ENCODE data around the gene DHRS2. TPM values are rescaled to one million over a fixed set of nuclear protein-coding genes. Genes with fewer than 3 reads are reported as not detected.

DHRS2 gene
- total and polyA plus RNA-seq, 10 of the 15 experiments (the other 5 are each of a cell fraction or from before 2014, with no cell fraction given) = 0.09 to 1.8 (median 0.73) TPM; not detected in 1

GRCh38 chr14:23644195-23644918 is 8.2 kb downstream of the DHRS2 start:
- ChIA-PET RAD21 (ENCODE audit: unreplicated experiment) (no interaction called here), SMC1A (ENCODE audit: uncharacterized antibody, unreplicated experiment) (interaction anchor here (1.2 kb wide), 1 partner anchor 12 kb away, joined by 3 read pairs; no protein-coding TSS in a partner anchor), POLR2A (no interaction called here), CTCF (interaction anchor here (0.5 to 3.7 kb wide), 2 partner anchors 12 to 386 kb away, joined by 3 to 28 read pairs; no protein-coding TSS in a partner anchor)
- Histone ChIP-seq H3K4me2 (ENCODE audit: control insufficient read depth, insufficient read depth) (no peak overlapping the region), H4K20me1 (ENCODE audit: control insufficient read depth, insufficient read depth) (no peaks in the 10 kb centered on the region), H3K4me1 (ENCODE audit: control insufficient read depth, insufficient read depth, low read length) (no peaks in the 10 kb centered on the region), H3K9me3 (replicated peaks; ENCODE audit: control insufficient read depth, insufficient read depth, low read length) (no peaks in the 10 kb centered on the region), H3K4me3 (no peak overlapping the region), H3K9ac (ENCODE audit: control insufficient read depth, insufficient read depth, low read length) (no peak overlapping the region), H3K79me2 (ENCODE audit: control insufficient read depth, insufficient read depth, low read length) (no peaks in the 10 kb centered on the region), H3K27me3 (replicated peaks in 1 of 2; ENCODE audit: control insufficient read depth in 2 of 2, insufficient read depth in 2 of 2, low read length in 1 of 2) (no peaks in the 10 kb centered on the region), H2AFZ (ENCODE audit: control insufficient read depth, low read depth, low read length) (no peak overlapping the region), H3K27ac (ENCODE audit: control insufficient read depth, insufficient read depth) (no peak overlapping the region), H3K36me3 (ENCODE audit: control insufficient read depth in 2 of 2, insufficient read depth in 2 of 2, low read length in 1 of 2) (no peaks in the 10 kb centered on the region)
- no TSS peak for BruUV-seq (replicated peaks)
- ATAC-seq (no peak), DNase-seq (ENCODE audit: low read depth, low spot score) (no peak), FAIRE-seq (no peak)
- intact Hi-C loops (cut with micrococcal nuclease; ENCODE audit: unreplicated experiment) = no loop called here
- TF ChIP-seq RFX5 (IDR thresholded peaks at IDR 0.05; ENCODE audit: low read depth, low read length) = no peak
- in situ Hi-C loops (cut with MboI) = no loop called here
- 22% methylated on average over 5 of the region's 5 CpGs for WGBS (ENCODE audit: insufficient coverage, insufficient replicate concordance, low lambda C conversion rate, missing lambda C conversion rate)

- no peak for ATAC-seq
- POLR2A ChIA-PET = no interaction called here
- Histone ChIP-seq H3K4me2 (ENCODE audit: control insufficient read depth, insufficient read depth) (no peak overlapping the region), H3K9ac (ENCODE audit: control insufficient read depth, insufficient read depth, low read length) (no peak overlapping the region), H3K9me3 (replicated peaks; ENCODE audit: control insufficient read depth, insufficient read depth, low read length) (no peaks in the 10 kb centered on the region), H3K36me3 (ENCODE audit: control insufficient read depth in 2 of 2, insufficient read depth in 2 of 2, low read length in 1 of 2) (no peaks in the 10 kb centered on the region), H3K4me3 (no peak overlapping the region), H2AFZ (ENCODE audit: control insufficient read depth, low read depth, low read length) (no peak overlapping the region), H3K27me3 (replicated peaks in 1 of 2; ENCODE audit: control insufficient read depth in 2 of 2, insufficient read depth in 2 of 2, low read length in 1 of 2) (no peaks in the 10 kb centered on the region), H4K20me1 (ENCODE audit: control insufficient read depth, insufficient read depth) (no peaks in the 10 kb centered on the region), H3K79me2 (ENCODE audit: control insufficient read depth, insufficient read depth, low read length) (no peaks in the 10 kb centered on the region), H3K4me1 (ENCODE audit: control insufficient read depth, insufficient read depth, low read length) (no peaks in the 10 kb centered on the region), H3K27ac (ENCODE audit: control insufficient read depth, insufficient read depth) (no peak overlapping the region)
- no peak for DNase-seq (ENCODE audit: low read depth, low spot score)
- no TSS peak for BruUV-seq (replicated peaks)
- no peak for FAIRE-seq
- CTCF ChIA-PET = interaction anchor here (0.5 to 3.7 kb wide), 3 partner anchors 13 to 386 kb away, joined by 3 to 28 read pairs (median 3); no protein-coding TSS in a partner anchor
- in situ Hi-C loops (cut with MboI) = no loop called here
- intact Hi-C loops (cut with micrococcal nuclease; ENCODE audit: unreplicated experiment) = no loop called here
- SMC1A ChIA-PET (ENCODE audit: uncharacterized antibody, unreplicated experiment) = no interaction called here
- 8% methylated on average over 8 of the region's 8 CpGs for WGBS (ENCODE audit: insufficient coverage, insufficient replicate concordance, low lambda C conversion rate, missing lambda C conversion rate)
- RAD21 ChIA-PET (ENCODE audit: unreplicated experiment) = no interaction called here
- TF ChIP-seq ZNF384 (IDR thresholded peaks at IDR 0.05; ENCODE audit: borderline replicate concordance, low read depth, low read length) = no peak
- TF ChIP-seq CHD4 (IDR thresholded peaks at IDR 0.05) = no peak
- no peak for TF ChIP-seq SRF (IDR thresholded peaks at IDR 0.05; ENCODE audit: low read depth in 2 of 2, low read length in 2 of 2)
- no peak for TF ChIP-seq E2F8 (IDR thresholded peaks at IDR 0.05; ENCODE audit: low read depth, partially characterized antibody)
- no peak for TF ChIP-seq TCF3 (IDR thresholded peaks at IDR 0.05; ENCODE audit: borderline replicate concordance, insufficient read depth, low read depth, low read length)
- TF ChIP-seq ZNF687 (IDR thresholded peaks at IDR 0.05) = no peak
- TF ChIP-seq RUNX3 (IDR thresholded peaks at IDR 0.05; ENCODE audit: low read length) = no peak
- TF ChIP-seq EGR1 (IDR thresholded peaks at IDR 0.05; ENCODE audit: borderline replicate concordance in 1 of 2, low read depth in 2 of 2, low read length in 2 of 2) = no peak
These were observed 8.8 kb downstream of the DHRS2 start for GRCh38 chr14:23644919-23645336.

Measured in GM12878 (cell line).